Stimulated activated CD4-positive, alpha-beta T cell treated with anti-CD3 and anti-CD28 coated beads, Interleukin-4, amount 100 ng/mL, for 4 hours (primary cell): ENCODE results near the gene NUCKS1.

Source experiments
- DNase-seq, 2 experiments: peaks; one replicate each; pipeline ENCODE4 v3.0.0-alpha.2; 2020

NUCKS1 gene

GRCh38 chr1:205750138-205751035 is at the start of gene NUCKS1:
NUCKS1 (minus strand) TSS chr1:205750182; CDS start chr1:205749973, 209 bp downstream.
- peak; percentile 86 to 98 for DNase-seq

GRCh38 chr1:205798577-205798976 is 48.6 kb upstream of the NUCKS1 start:
- DNase-seq: no peak

DNA sequence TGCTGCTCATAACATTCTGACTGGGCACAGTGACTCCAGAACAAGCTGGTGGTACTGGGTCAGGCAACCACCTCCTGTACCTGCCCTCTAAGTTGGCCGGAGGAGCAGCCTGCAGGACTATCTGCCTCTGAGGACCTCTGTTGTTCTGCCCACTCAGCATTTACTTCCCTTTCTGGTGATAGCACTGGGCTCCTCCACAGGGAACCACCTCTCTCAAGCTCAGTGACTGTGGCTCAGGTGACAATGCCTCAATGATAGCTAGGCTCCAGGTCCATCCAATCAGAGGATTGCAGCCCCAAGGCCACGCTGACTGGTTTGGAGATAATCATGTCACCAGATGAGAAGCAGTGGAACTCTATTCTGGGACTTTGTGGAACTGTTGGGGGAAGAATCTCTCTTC is 47.2 kb upstream of the NUCKS1 start:
- DNase-seq: no peak

GRCh38 chr1:205794011-205794730 is 44.2 kb upstream of the NUCKS1 start:
- DNase-seq: no peak

DNA sequence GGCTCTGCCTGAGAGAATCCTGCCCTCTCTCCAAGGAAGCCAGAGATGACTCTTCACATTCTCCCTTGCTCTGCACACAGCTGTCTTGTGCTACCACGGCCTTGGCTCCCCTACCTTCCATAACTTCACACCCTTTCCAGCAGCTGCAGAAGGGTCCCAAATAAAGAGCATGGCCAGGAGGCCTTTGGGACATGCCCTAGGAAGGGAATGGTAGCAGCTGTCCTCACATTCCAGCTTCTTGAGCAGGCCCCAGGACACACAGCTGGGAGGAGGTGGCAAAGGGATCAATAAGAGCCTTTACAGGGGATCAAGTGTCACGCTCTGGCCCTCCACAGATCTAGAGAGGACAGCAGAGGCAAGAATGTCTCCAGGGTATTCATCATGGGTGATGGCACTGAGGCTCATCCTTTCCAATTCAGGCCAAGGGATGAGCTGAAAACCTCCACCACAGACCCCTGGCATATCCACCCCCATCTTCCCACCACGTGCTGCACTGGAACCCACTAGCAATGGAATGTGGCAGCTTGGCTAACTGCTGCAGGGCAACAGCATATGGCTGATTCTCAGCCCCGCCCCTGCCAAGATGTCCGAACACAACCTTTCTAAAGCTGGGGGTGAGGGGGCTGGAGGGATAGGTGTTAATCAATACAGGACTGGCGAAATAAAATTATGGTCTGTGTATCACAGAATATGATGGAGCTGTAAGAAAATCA is 43.1 kb upstream of the NUCKS1 start:
- DNase-seq: no peak

GRCh38 chr1:205792481-205792881 is 42.5 kb upstream of the NUCKS1 start:
- DNase-seq: no peak

DNA sequence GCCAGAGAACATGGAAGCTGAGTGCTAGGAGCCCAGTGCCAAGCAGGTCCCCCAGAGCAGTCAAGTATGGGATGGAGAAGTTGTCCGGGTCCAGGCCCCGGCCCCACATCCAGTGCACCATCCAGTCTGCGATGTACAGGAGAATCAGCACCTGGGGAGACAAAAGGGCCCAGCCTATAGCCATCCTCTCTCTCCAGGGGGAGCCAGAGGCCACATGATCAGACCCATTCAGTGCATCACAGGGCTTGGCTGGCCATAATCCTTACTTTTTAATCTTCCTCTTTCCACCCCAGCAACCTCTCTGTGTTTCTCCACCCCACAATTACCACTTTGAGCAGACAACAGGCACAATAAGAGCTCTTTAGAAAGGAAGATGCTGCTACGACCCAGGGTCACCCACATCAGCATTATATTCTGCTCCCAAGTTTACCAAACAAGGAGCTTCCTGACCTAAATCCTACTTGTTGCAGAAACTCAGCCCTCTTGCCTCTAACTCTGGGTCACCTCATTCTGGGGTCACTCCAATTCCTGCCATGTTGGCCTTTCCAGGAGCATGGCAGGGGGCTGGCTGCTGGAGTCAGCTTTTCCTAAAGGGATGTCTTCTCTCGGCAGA is 41.7 kb upstream of the NUCKS1 start:
- peak; percentile 42 to 50 for DNase-seq

- DNase-seq: no peak
These were observed 37.4 kb upstream of the NUCKS1 start for GRCh38 chr1:205787287-205787916.

DNA sequence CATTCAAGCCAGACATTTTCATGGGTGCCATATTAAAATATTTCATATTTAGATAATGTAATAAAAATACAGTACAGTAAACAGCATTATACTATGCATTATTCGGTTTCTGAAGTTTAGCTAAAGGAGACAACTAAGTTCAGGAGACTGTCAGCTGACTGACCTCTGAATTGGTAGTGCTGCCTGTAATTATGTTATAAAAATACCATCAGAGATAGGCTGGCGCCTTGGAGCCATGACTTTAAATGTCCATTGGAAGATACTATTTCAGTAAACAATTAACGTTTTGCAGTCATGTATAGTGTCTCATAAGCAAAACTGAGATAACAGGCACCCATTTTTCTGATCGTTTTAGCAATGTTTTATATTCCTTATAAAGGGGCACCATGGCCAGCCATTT is 36.6 kb upstream of the NUCKS1 start:
- DNase-seq: no peak

DNA sequence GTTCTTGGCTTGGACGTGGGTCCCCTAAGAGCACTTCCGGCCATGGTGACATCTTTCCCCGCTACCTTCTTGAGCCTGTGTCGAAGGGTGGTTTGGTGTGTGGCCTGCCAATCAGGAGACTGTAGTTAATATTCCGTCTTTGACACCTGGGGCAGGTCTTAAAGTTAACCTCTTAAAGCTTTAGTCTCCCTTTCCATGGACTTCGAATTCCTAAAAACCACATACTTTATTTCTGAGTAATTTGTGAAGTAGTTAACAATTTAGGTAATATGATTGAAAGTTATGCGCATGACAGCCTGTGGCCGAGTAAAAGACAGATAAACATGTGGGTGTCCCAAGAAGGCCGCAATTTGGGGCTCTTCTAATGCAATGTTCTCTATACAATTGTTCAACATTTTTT is 35.5 kb upstream of the NUCKS1 start:
- no peak for DNase-seq

GRCh38 chr1:205783904-205784303 is 33.9 kb upstream of the NUCKS1 start:
- no peak for DNase-seq

- no peak for DNase-seq
These were observed 33.4 kb upstream of the NUCKS1 start for GRCh38 chr1:205783433-205783795.

DNA sequence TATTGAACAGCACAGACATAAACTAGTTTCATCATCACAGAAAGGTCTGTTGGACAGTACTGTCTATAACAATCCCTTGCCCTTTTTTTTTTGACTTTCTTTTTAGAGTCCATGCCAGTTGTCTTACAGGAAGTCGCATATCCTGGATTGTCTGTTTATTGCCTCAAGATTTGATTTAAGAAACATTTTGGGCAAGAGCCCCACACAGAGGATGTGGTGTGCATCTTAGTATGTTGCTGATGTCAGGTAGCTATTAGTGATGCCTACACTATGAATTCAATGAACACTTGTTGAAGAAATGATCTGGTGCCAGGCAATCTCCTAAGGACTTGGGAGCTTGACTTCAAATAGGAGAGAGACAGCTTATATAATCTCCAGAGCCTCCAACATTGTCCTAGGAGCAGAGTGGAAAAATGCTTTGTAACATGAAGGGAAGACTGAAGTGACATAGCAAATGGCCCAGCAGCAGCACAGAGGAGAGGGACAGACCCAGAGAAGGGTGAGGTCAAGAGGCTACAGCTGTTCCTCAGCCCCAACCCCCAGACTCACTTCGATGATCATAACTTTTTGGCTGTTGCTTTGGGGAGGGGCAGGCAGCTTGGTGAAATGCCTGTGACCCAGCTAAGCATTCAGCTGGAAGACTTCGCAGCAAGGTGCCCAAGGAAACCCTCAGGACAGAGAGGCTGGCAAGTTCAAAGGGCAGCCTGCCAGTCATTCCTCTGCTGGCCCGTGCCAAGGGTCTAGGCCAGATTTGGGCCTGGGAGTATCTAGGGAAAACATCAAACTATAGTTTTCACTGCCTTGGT is 32.8 kb upstream of the NUCKS1 start:
- no peak for DNase-seq

DNA sequence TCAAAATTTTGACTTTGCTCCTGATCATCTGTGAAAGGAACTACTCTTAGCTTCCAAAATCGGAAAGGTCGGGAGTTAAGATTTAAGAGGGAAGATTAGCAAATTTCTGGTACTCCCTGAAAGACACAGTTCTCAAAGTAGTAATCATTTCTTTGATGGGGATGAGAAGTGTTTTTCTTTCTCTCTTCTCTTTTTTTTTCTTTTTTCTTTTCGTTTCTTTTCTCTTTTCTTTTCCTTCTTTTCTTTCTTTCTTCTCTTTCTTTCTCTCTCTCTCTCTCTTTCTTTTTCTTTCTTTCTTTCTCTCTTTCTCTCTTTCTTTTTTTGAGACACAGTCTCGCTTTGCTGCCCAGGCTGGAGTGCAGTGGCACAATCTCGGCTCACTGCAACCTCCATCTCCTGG is 30.4 kb upstream of the NUCKS1 start:
- no peak for DNase-seq

DNA sequence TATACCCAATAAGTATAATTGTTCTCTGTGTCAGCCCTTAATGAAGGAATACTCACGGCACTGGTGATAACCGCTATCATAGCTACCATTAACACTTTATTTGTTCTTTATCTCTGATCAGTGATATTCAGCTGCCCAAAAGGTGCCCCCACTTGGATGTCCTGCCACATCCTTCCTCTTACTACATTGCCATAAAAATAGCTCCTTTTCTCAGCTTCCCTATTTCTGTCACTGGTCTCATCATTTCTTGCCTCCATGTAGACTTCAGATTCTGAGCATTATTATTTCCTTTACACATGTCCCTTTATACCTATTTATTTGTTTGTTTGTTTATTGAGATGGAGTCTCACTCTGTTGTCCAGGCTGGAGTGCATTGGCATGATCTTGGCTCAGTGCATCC is 28.0 kb upstream of the NUCKS1 start:
- DNase-seq: no peak

DNA sequence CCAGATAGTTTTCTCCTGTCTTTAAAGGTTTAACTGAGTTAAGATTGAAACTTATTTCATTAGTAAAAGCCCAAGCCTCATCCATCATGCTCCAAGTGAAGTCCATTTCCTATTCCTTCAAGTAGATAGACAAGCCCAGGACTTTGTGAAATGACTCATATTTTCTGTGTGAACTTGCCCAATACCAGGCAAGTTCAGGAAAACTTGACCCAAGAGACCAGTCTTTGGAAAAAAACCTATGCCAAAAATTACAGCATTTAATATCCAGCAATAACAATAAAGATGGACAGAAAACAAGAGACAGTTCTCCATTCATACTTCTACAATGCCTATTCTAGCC is 25.7 kb upstream of the NUCKS1 start:
- DNase-seq: no peak

- DNase-seq: peak; percentile 68 to 84
These were observed 25.2 kb upstream of the NUCKS1 start, which contains the start of gene RAB29 for GRCh38 chr1:205775015-205775716. RAB29 (minus strand) TSS chr1:205775482; CDS start chr1:205774956, 526 bp downstream.

- DNase-seq: peak; percentile 11 to 30
These were observed 24.4 kb upstream of the NUCKS1 start for GRCh38 chr1:205774198-205775014.

DNA sequence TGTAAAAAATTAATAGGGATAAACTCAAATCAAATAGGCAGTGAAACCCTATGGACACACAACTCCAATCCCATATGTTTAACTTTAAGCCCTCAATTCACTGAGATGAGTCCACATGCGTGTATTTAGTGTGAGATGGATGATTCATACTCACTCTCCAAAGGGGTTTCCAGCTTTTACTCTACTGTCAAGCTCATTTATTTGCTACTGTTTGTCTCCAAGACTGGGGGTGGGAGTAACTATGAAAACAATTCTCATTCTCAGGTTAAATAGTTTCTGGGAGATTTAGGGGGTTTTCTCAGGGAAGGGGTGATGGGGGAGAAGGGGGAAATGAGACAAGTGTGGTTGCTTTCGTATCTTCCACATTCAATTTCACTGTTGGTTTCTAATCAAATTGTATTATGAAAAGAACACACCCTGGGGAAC is 22.6 kb upstream of the NUCKS1 start:
- DNase-seq: no peak

DNA sequence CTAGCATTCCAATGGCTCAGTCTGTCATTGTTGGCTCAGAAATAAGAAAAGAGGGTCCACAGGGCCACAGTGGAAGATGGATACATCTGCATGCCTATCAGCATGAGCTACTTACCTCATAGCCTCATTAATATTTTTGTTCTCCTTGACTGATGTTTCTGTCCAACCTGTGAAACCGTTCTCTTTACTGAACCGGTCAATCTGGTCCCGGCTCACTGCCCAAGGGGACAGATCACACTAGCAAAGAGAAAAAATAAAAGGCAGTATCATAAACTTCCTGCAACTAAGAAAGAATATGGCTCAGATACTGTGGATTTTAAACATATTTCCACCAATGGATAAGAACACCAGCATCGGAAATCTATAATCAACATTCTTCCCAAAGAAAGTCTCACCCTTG is 20.6 kb upstream of the NUCKS1 start:
- DNase-seq: no peak
